ENCODE results near the gene DNAH8.
"Not testable (repeated sequence)": the region's sequence is repeated elsewhere in the genome, so short reads cannot be mapped to it uniquely, and the experiment has no call there.

Gene DNAH8

GRCh38 chr6:38686270-38687042 is 28.7 kb upstream of the DNAH8 start:
- peaks cover 3 to 15% of the 10 kb centered on the region in 2 donors for H3K36me3 ChIP-seq (ENCODE audit: control insufficient read depth in 1 of 2, insufficient read depth in 2 of 2, low read length in 2 of 2)
- H3K4me1 ChIP-seq (ENCODE audit: control insufficient read depth in 1 of 2, insufficient read depth in 2 of 2, low read length in 2 of 2) = peaks cover 0 to 3% of the 10 kb centered on the region in 2 donors
- H3K4me3 ChIP-seq (ENCODE audit: low read depth in 1 of 2, low read length in 2 of 2) = no peak overlapping the region
- H3K27me3 ChIP-seq (ENCODE audit: low read depth, low read length) = no peaks in the 10 kb centered on the region
- no peaks in the 10 kb centered on the region for H3K9me3 ChIP-seq (ENCODE audit: control insufficient read depth in 1 of 2, low read length in 2 of 2)
- H3K27ac ChIP-seq (ENCODE audit: low read length) = no peak overlapping the region

- Histone ChIP-seq H3K27ac (ENCODE audit: low read length) (no peak overlapping the region), H3K9me3 (ENCODE audit: control insufficient read depth in 1 of 2, low read length in 2 of 2) (no peaks in the 10 kb centered on the region), H3K36me3 (ENCODE audit: control insufficient read depth in 1 of 2, insufficient read depth in 2 of 2, low read length in 2 of 2) (peaks cover under 1 to 13% of the 10 kb centered on the region in 2 donors), H3K4me3 (ENCODE audit: low read depth in 1 of 2, low read length in 2 of 2) (no peak overlapping the region), H3K27me3 (ENCODE audit: low read depth, low read length) (no peaks in the 10 kb centered on the region), H3K4me1 (ENCODE audit: control insufficient read depth in 1 of 2, insufficient read depth in 2 of 2, low read length in 2 of 2) (peaks cover 0 to 3% of the 10 kb centered on the region in 2 donors)
Measured at GRCh38 chr6:38687043-38687353, 28.1 kb upstream of the DNAH8 start.

GRCh38 chr6:38687549-38687948 is 27.6 kb upstream of the DNAH8 start:
- no peaks in the 10 kb centered on the region for H3K9me3 ChIP-seq (ENCODE audit: control insufficient read depth in 1 of 2, low read length in 2 of 2)
- H3K27me3 ChIP-seq (ENCODE audit: low read depth, low read length) = no peaks in the 10 kb centered on the region
- H3K27ac ChIP-seq (ENCODE audit: low read length) = no peak overlapping the region
- peaks cover 0 to 9% of the 10 kb centered on the region in 2 donors for H3K36me3 ChIP-seq (ENCODE audit: control insufficient read depth in 1 of 2, insufficient read depth in 2 of 2, low read length in 2 of 2)
- H3K4me1 ChIP-seq (ENCODE audit: control insufficient read depth in 1 of 2, insufficient read depth in 2 of 2, low read length in 2 of 2) = peaks cover 0 to 3% of the 10 kb centered on the region in 2 donors
- no peak overlapping the region for H3K4me3 ChIP-seq (ENCODE audit: low read depth in 1 of 2, low read length in 2 of 2)

- Histone ChIP-seq H3K27me3 (ENCODE audit: low read depth, low read length) (no peaks in the 10 kb centered on the region), H3K36me3 (ENCODE audit: control insufficient read depth in 1 of 2, insufficient read depth in 2 of 2, low read length in 2 of 2) (peaks cover 0 to 3% of the 10 kb centered on the region in 2 donors), H3K9me3 (ENCODE audit: control insufficient read depth in 1 of 2, low read length in 2 of 2) (no peaks in the 10 kb centered on the region), H3K27ac (ENCODE audit: low read length) (no peak overlapping the region), H3K4me3 (ENCODE audit: low read depth in 1 of 2, low read length in 2 of 2) (no peak overlapping the region), H3K4me1 (ENCODE audit: control insufficient read depth in 1 of 2, insufficient read depth in 2 of 2, low read length in 2 of 2) (peaks cover 0 to 3% of the 10 kb centered on the region in 2 donors)
Measured at GRCh38 chr6:38688579-38689087, 26.5 kb upstream of the DNAH8 start.

- Histone ChIP-seq H3K27me3 (ENCODE audit: low read depth, low read length) (no peaks in the 10 kb centered on the region), H3K36me3 (ENCODE audit: control insufficient read depth in 1 of 2, insufficient read depth in 2 of 2, low read length in 2 of 2) (peaks cover 0 to 4% of the 10 kb centered on the region in 2 donors), H3K27ac (ENCODE audit: low read length) (no peak overlapping the region), H3K4me3 (ENCODE audit: low read depth in 1 of 2, low read length in 2 of 2) (no peak overlapping the region), H3K9me3 (ENCODE audit: control insufficient read depth in 1 of 2, low read length in 2 of 2) (peaks cover 0 to 5% of the 10 kb centered on the region in 2 donors), H3K4me1 (ENCODE audit: control insufficient read depth in 1 of 2, insufficient read depth in 2 of 2, low read length in 2 of 2) (no peaks in the 10 kb centered on the region)
Measured at GRCh38 chr6:38695227-38695900, 19.7 kb upstream of the DNAH8 start.

GRCh38 chr6:38695933-38696332 is 19.2 kb upstream of the DNAH8 start:
- Histone ChIP-seq H3K27me3 (ENCODE audit: low read depth, low read length) (no peaks in the 10 kb centered on the region), H3K4me3 (ENCODE audit: low read depth in 1 of 2, low read length in 2 of 2) (no peak overlapping the region), H3K27ac (ENCODE audit: low read length) (no peak overlapping the region), H3K9me3 (ENCODE audit: control insufficient read depth in 1 of 2, low read length in 2 of 2) (peaks cover 0 to 6% of the 10 kb centered on the region in 2 donors), H3K4me1 (ENCODE audit: control insufficient read depth in 1 of 2, insufficient read depth in 2 of 2, low read length in 2 of 2) (no peaks in the 10 kb centered on the region), H3K36me3 (ENCODE audit: control insufficient read depth in 1 of 2, insufficient read depth in 2 of 2, low read length in 2 of 2) (peaks cover 0 to 7% of the 10 kb centered on the region in 2 donors)

GRCh38 chr6:38696345-38696744 is 18.8 kb upstream of the DNAH8 start:
- Histone ChIP-seq H3K4me3 (ENCODE audit: low read depth in 1 of 2, low read length in 2 of 2) (no peak overlapping the region), H3K36me3 (ENCODE audit: control insufficient read depth in 1 of 2, insufficient read depth in 2 of 2, low read length in 2 of 2) (peaks cover 0 to 7% of the 10 kb centered on the region in 2 donors), H3K27me3 (ENCODE audit: low read depth, low read length) (no peaks in the 10 kb centered on the region), H3K27ac (ENCODE audit: low read length) (no peak overlapping the region), H3K9me3 (ENCODE audit: control insufficient read depth in 1 of 2, low read length in 2 of 2) (peaks cover 0 to 6% of the 10 kb centered on the region in 2 donors), H3K4me1 (ENCODE audit: control insufficient read depth in 1 of 2, insufficient read depth in 2 of 2, low read length in 2 of 2) (no peaks in the 10 kb centered on the region)

- peaks cover 0 to 7% of the 10 kb centered on the region in 2 donors for H3K36me3 ChIP-seq (ENCODE audit: control insufficient read depth in 1 of 2, insufficient read depth in 2 of 2, low read length in 2 of 2)
- H3K27me3 ChIP-seq (ENCODE audit: low read depth, low read length) = no peaks in the 10 kb centered on the region
- H3K27ac ChIP-seq (ENCODE audit: low read length) = no peak overlapping the region
- H3K4me1 ChIP-seq (ENCODE audit: control insufficient read depth in 1 of 2, insufficient read depth in 2 of 2, low read length in 2 of 2) = peaks cover 0 to 3% of the 10 kb centered on the region in 2 donors
- H3K4me3 ChIP-seq (ENCODE audit: low read depth in 1 of 2, low read length in 2 of 2) = no peak overlapping the region
- H3K9me3 ChIP-seq (ENCODE audit: control insufficient read depth in 1 of 2, low read length in 2 of 2) = peaks cover 0 to 6% of the 10 kb centered on the region in 2 donors
Measured at GRCh38 chr6:38697846-38698245, 17.3 kb upstream of the DNAH8 start.

GRCh38 chr6:38699702-38700101 is 15.4 kb upstream of the DNAH8 start:
- not testable (repeated sequence) for H3K27me3 ChIP-seq (ENCODE audit: low read depth, low read length); H3K4me1 ChIP-seq (ENCODE audit: control insufficient read depth in 1 of 2, insufficient read depth in 2 of 2, low read length in 2 of 2); H3K27ac ChIP-seq (ENCODE audit: low read length); H3K36me3 ChIP-seq (ENCODE audit: control insufficient read depth in 1 of 2, insufficient read depth in 2 of 2, low read length in 2 of 2); H3K9me3 ChIP-seq (ENCODE audit: control insufficient read depth in 1 of 2, low read length in 2 of 2); H3K4me3 ChIP-seq (ENCODE audit: low read depth in 1 of 2, low read length in 2 of 2)

- Histone ChIP-seq H3K4me1 (ENCODE audit: control insufficient read depth in 1 of 2, insufficient read depth in 2 of 2, low read length in 2 of 2) (peaks cover 0 to 8% of the 10 kb centered on the region in 2 donors), H3K4me3 (ENCODE audit: low read depth in 1 of 2, low read length in 2 of 2) (no peak overlapping the region), H3K9me3 (ENCODE audit: control insufficient read depth in 1 of 2, low read length in 2 of 2) (peaks cover 0 to 6% of the 10 kb centered on the region in 2 donors), H3K36me3 (ENCODE audit: control insufficient read depth in 1 of 2, insufficient read depth in 2 of 2, low read length in 2 of 2) (peaks cover 0 to 7% of the 10 kb centered on the region in 2 donors), H3K27me3 (ENCODE audit: low read depth, low read length) (no peaks in the 10 kb centered on the region), H3K27ac (ENCODE audit: low read length) (no peak overlapping the region)
Measured at GRCh38 chr6:38701551-38701950, 13.6 kb upstream of the DNAH8 start.

GRCh38 chr6:38702558-38703397 is 12.3 kb upstream of the DNAH8 start, which contains the start of gene GLO1:
Gene GLO1 (minus strand): TSS chr6:38703145. CDS start chr6:38703054, 91 bp downstream.
- Histone ChIP-seq H3K9me3 (ENCODE audit: control insufficient read depth in 1 of 2, low read length in 2 of 2) (peaks cover 0 to 6% of the 10 kb centered on the region in 2 donors), H3K27me3 (ENCODE audit: low read depth, low read length) (no peaks in the 10 kb centered on the region), H3K4me3 (ENCODE audit: low read depth in 1 of 2, low read length in 2 of 2) (peak within 1 kb of the TSS; percentile 76 to 87), H3K4me1 (ENCODE audit: control insufficient read depth in 1 of 2, insufficient read depth in 2 of 2, low read length in 2 of 2) (peaks cover 0 to 8% of the 10 kb centered on the region in 2 donors), H3K36me3 (ENCODE audit: control insufficient read depth in 1 of 2, insufficient read depth in 2 of 2, low read length in 2 of 2) (peaks cover 0 to 7% of the 10 kb centered on the region in 2 donors), H3K27ac (ENCODE audit: low read length) (peak within 1 kb of the TSS; percentile 87)

All from muscle layer of duodenum (tissue), 2 donors.